ENCODE results near the gene FNDC11.
A peak's percentile ranks its signal among the peaks of the same experiment; 100 is the strongest.

Gene FNDC11

DNA sequence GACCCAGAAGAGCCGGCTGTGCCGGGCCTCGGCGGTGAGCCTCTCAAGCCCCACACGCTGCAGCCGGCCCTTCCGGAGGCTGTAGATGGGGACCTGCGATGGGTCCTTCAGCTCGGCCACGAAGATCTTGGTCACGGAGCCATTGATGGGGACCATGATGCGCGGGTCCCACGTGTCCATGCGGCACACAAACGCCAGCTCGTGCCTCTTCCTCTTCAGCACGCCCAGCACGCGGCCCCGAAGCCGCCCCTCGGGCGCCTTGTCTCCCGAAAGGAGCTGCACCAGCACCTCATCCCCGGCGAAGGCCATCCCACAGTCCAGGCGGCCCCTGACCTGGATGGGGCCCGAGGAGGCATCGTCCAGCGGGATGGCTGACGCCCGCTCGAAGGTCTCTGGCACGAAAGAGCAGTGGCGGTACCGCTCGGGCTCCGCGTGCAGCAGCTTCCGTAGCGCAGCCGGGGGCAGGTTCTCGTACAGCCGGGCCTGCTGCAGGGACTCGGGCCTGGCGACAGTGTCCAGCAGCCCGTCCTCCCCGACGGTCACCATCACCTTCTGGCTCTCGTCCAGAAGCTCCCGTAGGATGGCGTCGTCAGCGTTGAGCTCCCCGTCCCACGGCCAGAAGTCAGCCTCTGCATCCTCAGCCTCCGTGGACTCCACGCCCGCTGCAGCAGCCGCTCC is 11.2 kb downstream of the FNDC11 start:
- in situ Hi-C loops (cut with HindIII; ENCODE audit: low pct_ligation_motif_present, low sequenced_read_pairs), result no loop called here
- H3K27me3 ChIP-seq (replicated peaks), result no peaks in the 10 kb centered on the region
- H3K4me3 ChIP-seq (ENCODE audit: low read depth, low read length), result no peak overlapping the region
- no peak overlapping the region for H3K27ac ChIP-seq
- DNase-seq, result no peak
- peaks cover 32% of the 10 kb centered on the region for H3K36me3 ChIP-seq (replicated peaks)
- TF ChIP-seq, protein P1, sequence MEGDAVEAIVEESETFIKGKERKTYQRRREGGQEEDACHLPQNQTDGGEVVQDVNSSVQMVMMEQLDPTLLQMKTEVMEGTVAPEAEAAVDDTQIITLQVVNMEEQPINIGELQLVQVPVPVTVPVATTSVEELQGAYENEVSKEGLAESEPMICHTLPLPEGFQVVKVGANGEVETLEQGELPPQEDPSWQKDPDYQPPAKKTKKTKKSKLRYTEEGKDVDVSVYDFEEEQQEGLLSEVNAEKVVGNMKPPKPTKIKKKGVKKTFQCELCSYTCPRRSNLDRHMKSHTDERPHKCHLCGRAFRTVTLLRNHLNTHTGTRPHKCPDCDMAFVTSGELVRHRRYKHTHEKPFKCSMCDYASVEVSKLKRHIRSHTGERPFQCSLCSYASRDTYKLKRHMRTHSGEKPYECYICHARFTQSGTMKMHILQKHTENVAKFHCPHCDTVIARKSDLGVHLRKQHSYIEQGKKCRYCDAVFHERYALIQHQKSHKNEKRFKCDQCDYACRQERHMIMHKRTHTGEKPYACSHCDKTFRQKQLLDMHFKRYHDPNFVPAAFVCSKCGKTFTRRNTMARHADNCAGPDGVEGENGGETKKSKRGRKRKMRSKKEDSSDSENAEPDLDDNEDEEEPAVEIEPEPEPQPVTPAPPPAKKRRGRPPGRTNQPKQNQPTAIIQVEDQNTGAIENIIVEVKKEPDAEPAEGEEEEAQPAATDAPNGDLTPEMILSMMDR (IDR thresholded peaks at IDR 0.05; ENCODE audit: low read depth, low read length, missing control alignments), result no peak

DNA sequence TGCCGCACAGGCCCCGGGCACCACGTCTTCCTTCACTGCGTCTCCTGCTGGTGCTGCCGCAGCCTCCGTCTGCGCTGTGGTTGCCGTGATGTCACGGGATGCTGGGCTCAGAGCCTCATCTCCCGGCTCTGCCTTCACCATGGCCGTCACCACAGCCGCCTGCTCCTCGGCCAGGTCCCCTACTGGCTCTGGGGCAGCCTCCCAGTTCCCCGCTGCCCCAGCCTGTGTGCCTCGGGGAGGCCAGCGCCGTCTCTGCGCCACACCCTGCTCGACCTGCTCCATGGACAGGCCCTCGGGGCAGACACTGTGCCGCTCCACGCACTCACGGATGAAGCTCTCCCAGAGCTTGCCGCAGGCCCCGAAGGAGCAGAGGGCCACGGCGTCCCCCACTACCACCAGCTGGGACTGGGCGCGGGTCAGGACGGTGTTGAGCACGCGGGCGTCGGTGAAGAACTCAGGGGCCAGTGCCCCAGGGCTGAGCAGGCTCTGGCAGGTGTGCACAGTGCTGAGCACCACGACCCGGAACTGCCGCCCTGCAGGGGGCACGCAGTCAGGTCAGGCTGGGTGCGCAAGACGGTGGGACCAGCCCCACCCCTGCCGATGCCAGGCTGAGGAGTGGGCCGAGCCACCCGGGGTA is 11.9 kb downstream of the FNDC11 start:
- DNase-seq, result no peak
- Histone ChIP-seq H3K27ac (no peak overlapping the region), H3K4me3 (ENCODE audit: low read depth, low read length) (no peak overlapping the region), H3K27me3 (replicated peaks) (no peaks in the 10 kb centered on the region), H3K36me3 (replicated peaks) (peaks cover 25% of the 10 kb centered on the region)
- TF ChIP-seq, protein P1 (IDR thresholded peaks at IDR 0.05; ENCODE audit: low read depth, low read length, missing control alignments), result no peak
- in situ Hi-C loops (cut with HindIII; ENCODE audit: low pct_ligation_motif_present, low sequenced_read_pairs), result no loop called here

- in situ Hi-C loops (cut with HindIII; ENCODE audit: low pct_ligation_motif_present, low sequenced_read_pairs), result no loop called here
- no peak for DNase-seq
- Histone ChIP-seq H3K27me3 (replicated peaks) (no peaks in the 10 kb centered on the region), H3K4me3 (ENCODE audit: low read depth, low read length) (no peak overlapping the region), H3K27ac (no peak overlapping the region), H3K36me3 (replicated peaks) (peaks cover 20% of the 10 kb centered on the region)
- TF ChIP-seq, protein P1 (IDR thresholded peaks at IDR 0.05; ENCODE audit: low read depth, low read length, missing control alignments), result no peak
These were observed 12.6 kb downstream of the FNDC11 start for GRCh38 chr20:63566395-63567135.

DNA sequence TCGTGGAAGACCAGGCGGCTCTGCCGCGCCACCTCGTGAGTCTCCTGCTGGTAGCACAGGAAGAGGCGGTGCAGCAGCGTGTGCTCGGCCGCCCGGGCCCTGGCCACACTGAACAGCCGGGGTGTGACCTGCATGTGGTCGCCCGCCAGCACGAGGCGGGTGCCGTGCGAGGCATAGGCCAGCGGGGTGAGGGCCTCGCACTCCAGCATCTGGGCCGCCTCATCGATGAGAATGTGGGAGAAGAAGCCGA is 13.1 kb downstream of the FNDC11 start:
- Histone ChIP-seq H3K36me3 (replicated peaks) (peaks cover 20% of the 10 kb centered on the region), H3K4me3 (ENCODE audit: low read depth, low read length) (no peak overlapping the region), H3K27me3 (replicated peaks) (no peaks in the 10 kb centered on the region), H3K27ac (no peak overlapping the region)
- DNase-seq, result no peak
- in situ Hi-C loops (cut with HindIII; ENCODE audit: low pct_ligation_motif_present, low sequenced_read_pairs), result no loop called here
- TF ChIP-seq, protein P1 (IDR thresholded peaks at IDR 0.05; ENCODE audit: low read depth, low read length, missing control alignments), result no peak

DNA sequence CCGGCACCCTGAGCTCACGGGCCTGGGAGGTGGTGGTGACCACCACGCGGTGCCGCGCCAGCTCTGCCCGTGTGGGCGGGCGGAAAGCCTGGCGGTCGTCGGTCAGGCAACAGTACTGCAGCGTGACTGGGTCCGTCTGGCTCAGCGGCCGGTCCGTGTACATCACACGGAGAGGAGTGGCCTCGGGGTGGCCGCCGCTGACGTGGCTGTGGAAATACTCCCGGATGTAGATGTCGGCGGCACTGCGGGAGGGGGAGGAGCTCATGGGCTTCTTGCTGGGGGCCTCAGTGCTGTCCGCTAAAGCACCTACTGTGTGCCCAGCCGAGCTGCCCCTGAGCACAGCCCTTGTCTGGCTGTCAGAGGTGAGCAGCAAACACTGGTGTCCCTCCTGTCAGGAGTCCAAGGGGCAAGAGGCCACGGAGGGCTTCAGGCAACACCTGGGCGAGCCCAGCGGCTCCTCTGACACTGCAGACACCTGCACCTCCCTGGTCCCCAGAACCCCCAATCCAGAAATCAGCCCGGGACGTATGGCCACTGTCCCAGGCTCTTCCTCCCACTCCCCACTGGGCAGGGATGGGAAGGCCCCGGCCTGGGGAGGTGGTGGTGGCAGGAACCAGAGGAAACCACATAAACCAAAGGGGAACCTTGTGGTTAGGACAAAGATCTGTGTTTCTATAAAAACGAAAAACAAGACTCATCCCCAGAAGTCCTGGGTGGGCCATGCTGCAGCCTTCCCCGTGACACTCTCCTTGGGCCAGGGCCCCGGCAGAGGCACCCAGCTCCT is 13.6 kb downstream of the FNDC11 start:
- DNase-seq, result peak; percentile 20
- no peak overlapping the region for H3K27ac ChIP-seq
- in situ Hi-C loops (cut with HindIII; ENCODE audit: low pct_ligation_motif_present, low sequenced_read_pairs), result no loop called here
- TF ChIP-seq, protein P1 (IDR thresholded peaks at IDR 0.05; ENCODE audit: low read depth, low read length, missing control alignments), result no peak
- H3K4me3 ChIP-seq (ENCODE audit: low read depth, low read length), result no peak overlapping the region
- H3K27me3 ChIP-seq (replicated peaks), result no peaks in the 10 kb centered on the region
- peaks cover 20% of the 10 kb centered on the region for H3K36me3 ChIP-seq (replicated peaks)

Data from brain microvascular endothelial cell (primary cell).